ENCODE measurements around the gene PPP1R13B.
A peak's percentile ranks its signal among the peaks of the same experiment; 100 is the strongest.
"Not testable (repeated sequence)": the region's sequence is repeated elsewhere in the genome, so short reads cannot be mapped to it uniquely, and the experiment has no call there.

PPP1R13B gene

GRCh38 chr14:103828315-103828967, 18.9 kb downstream of the PPP1R13B start:
- DNase-seq: no peak

- no peak for DNase-seq
Observed at GRCh38 chr14:103825101-103825500, 22.3 kb downstream of the PPP1R13B start.

- no peak for DNase-seq
Observed at GRCh38 chr14:103820908-103821307, 26.5 kb downstream of the PPP1R13B start.

- no peak for DNase-seq
Observed at GRCh38 chr14:103820382-103820781, 27.0 kb downstream of the PPP1R13B start.

- DNase-seq: no peak
Observed at GRCh38 chr14:103819503-103820307, 27.7 kb downstream of the PPP1R13B start.

- no peak for DNase-seq
Observed at GRCh38 chr14:103818870-103819269, 28.5 kb downstream of the PPP1R13B start.

- no peak for DNase-seq
Observed at GRCh38 chr14:103818422-103818821, 29.0 kb downstream of the PPP1R13B start.

- DNase-seq: no peak
Observed at GRCh38 chr14:103817595-103817994, 29.8 kb downstream of the PPP1R13B start.

- no peak for DNase-seq
Observed at GRCh38 chr14:103816991-103817390, 30.4 kb downstream of the PPP1R13B start.

- DNase-seq: no peak
Observed at GRCh38 chr14:103815253-103815652, 32.1 kb downstream of the PPP1R13B start.

- no peak for DNase-seq
Observed at GRCh38 chr14:103811189-103811588, 36.2 kb downstream of the PPP1R13B start.

GRCh38 chr14:103808403-103809001, 38.9 kb downstream of the PPP1R13B start:
- peak; percentile 71 for DNase-seq

GRCh38 chr14:103806805-103807204, 40.6 kb downstream of the PPP1R13B start:
- no peak for DNase-seq

GRCh38 chr14:103805708-103806107, 41.7 kb downstream of the PPP1R13B start:
- no peak for DNase-seq

- no peak for DNase-seq
Observed at GRCh38 chr14:103803661-103804060, 43.7 kb downstream of the PPP1R13B start.

- DNase-seq: no peak
Observed at GRCh38 chr14:103802356-103802755, 45.0 kb downstream of the PPP1R13B start.

GRCh38 chr14:103801459-103801858, 45.9 kb downstream of the PPP1R13B start:
- no peak for DNase-seq

- DNase-seq: not testable (repeated sequence)
Observed at GRCh38 chr14:103793192-103793591, 54.2 kb downstream of the PPP1R13B start.

GRCh38 chr14:103788086-103788485, 59.3 kb downstream of the PPP1R13B start:
- DNase-seq: no peak

GRCh38 chr14:103782376-103782775, 65.0 kb downstream of the PPP1R13B start:
- DNase-seq: no peak

GRCh38 chr14:103776319-103776718, 71.1 kb downstream of the PPP1R13B start:
- DNase-seq: not testable (repeated sequence)

- DNase-seq: no peak
Observed at GRCh38 chr14:103775506-103775905, 71.9 kb downstream of the PPP1R13B start.

GRCh38 chr14:103773521-103773920, 73.9 kb downstream of the PPP1R13B start:
- DNase-seq: no peak

Data from CD4-positive, alpha-beta T cell treated with Interleukin-10 for 1 hour (primary cell).